Measurements from ENCODE around the gene ZBTB4.

- no peak for TF ChIP-seq CTCF (IDR thresholded peaks at IDR 0.05)
- no peak for TF ChIP-seq POLR2A (IDR thresholded peaks at IDR 0.05)
These were observed 32.7 kb upstream of the ZBTB4 start for GRCh38 chr17:7512105-7512504.
